SH-SY5Y (cell line): ENCODE data around the gene CADM2.

Experiments
- GATA2 ChIP-seq: IDR thresholded peaks from 2 replicates; pipeline ENCODE4 v1.6.1; 2011; ENCODE audit warnings: mild to moderate bottlenecking, low read depth, low read length
- GATA3 ChIP-seq: IDR thresholded peaks from 2 replicates; pipeline ENCODE4 v1.6.1; 2011; ENCODE audit warnings: low read depth, mild to moderate bottlenecking, low read length, moderate library complexity

GRCh38 chr3:85037203-85037602 is 78.4 kb downstream of the CADM2 start:
- TF ChIP-seq GATA2 (no peak), GATA3 (no peak)
